Measurements from ENCODE around the gene TBRG4.

The TBRG4 gene

DNA sequence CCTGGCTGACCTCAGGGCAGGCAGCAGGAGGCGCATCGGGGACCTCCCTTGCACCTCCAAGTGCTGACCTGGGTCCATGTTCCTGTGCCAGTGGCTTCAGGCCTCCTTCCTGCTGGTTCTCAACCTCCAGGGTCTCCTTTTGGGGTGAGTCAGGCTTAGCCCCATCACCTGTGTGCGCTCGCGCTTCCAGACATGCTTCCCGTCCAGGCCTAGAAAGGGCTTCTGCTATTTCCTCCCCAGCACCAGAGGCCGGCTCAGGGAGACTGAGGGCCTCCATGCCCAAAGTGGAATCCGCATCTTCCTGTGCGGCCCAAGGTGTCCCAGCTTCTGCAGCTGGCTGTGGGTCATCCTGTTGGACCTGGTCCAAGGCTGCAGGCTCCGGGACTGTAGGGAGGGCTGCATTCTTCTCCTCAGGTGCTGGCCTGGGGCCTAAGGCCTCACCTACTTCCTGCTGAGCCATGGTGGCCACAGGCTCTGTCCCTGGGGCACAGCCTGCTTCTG lies 28.6 kb downstream of the TBRG4 start:
- no peak overlapping the region for H3K4me2 ChIP-seq (ENCODE audit: low read depth, low read length, poor library complexity, severe bottlenecking)
- TF ChIP-seq EZH2phosphoT487 (IDR thresholded peaks at IDR 0.05; ENCODE audit: borderline replicate concordance) (no peak), CTCF (conservative IDR thresholded peaks at IDR 0.05; ENCODE audit: low read length) (no peak)
- no peaks in the 10 kb centered on the region for H3F3A ChIP-seq (ENCODE audit: low read depth)
- no peaks in the 10 kb centered on the region for H3K27me3 ChIP-seq (ENCODE audit: insufficient read depth, low read length, poor library complexity, severe bottlenecking)
- H3K9ac ChIP-seq (ENCODE audit: low read depth, low read length, poor library complexity, severe bottlenecking), result no peak overlapping the region
- no peaks in the 10 kb centered on the region for H3K4me1 ChIP-seq (ENCODE audit: insufficient read depth, low read length, poor library complexity, severe bottlenecking)
- no peaks in the 10 kb centered on the region for H3K9me3 ChIP-seq (ENCODE audit: insufficient read depth, low read depth, low read length)
- no peaks in the 10 kb centered on the region for H3K79me2 ChIP-seq (ENCODE audit: insufficient read depth, low read length)
- H3K36me3 ChIP-seq (ENCODE audit: insufficient read depth, low read length), result peaks cover 4% of the 10 kb centered on the region; the same call in 1 of the 2 replicates
- H3K4me3 ChIP-seq (ENCODE audit: low read length, poor library complexity, severe bottlenecking), result no peak overlapping the region
- H2AFZ ChIP-seq (ENCODE audit: low read length), result no peak overlapping the region
- no peaks in the 10 kb centered on the region for H4K20me1 ChIP-seq (ENCODE audit: insufficient read depth, low read length, poor library complexity, severe bottlenecking)
- no peaks in the 10 kb centered on the region for H3K9me2 ChIP-seq (replicated peaks; ENCODE audit: low read depth, low read length)

DNA sequence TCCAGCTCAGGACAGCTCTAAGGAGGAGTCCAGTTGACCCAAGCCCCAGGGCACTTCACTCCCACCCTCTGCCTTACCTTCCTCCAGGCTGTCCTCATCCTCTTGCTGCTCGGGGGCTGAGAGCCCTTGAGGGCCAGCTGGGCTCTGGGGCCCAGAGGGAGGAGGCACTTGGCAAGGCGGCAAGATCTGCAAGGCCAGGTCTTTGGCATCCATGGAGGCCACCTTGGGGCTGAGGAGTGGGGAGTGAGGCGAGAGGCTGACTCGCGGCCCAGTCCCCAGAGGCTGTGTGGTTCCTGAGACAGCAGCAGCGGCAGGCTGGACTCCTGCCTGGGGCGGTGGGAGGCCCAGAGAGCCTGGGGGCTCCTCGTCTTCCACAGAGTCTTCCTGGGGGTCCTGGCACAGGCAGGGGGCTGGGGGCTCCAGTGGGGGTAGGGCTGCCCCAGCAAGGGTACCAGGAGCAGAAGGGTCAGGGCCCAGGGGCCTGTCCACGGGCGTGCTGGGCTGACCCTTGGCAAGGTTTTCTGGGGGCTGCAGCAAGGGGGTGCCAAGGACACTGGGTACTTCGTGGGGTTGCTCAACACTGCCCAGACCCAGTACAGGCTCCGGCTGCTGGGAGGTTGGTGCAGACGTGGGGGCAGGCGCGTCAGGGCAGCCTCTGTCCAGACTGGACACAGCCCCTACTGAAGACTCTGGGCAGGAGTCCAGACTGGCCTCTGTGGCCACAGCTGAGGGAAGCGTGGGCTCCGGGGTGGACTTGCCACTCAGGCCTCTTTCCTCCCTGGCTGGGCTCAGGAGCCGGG lies 29.3 kb downstream of the TBRG4 start:
- H3K4me2 ChIP-seq (ENCODE audit: low read depth, low read length, poor library complexity, severe bottlenecking), result no peak overlapping the region

GRCh38 chr7:45081670-45081974 lies 29.9 kb downstream of the TBRG4 start:
- Histone ChIP-seq H3F3A (ENCODE audit: low read depth) (no peaks in the 10 kb centered on the region), H3K4me3 (ENCODE audit: low read length, poor library complexity, severe bottlenecking) (no peak overlapping the region), H3K27me3 (ENCODE audit: insufficient read depth, low read length, poor library complexity, severe bottlenecking) (no peaks in the 10 kb centered on the region), H4K20me1 (ENCODE audit: insufficient read depth, low read length, poor library complexity, severe bottlenecking) (no peaks in the 10 kb centered on the region), H2AFZ (ENCODE audit: low read length) (no peak overlapping the region), H3K36me3 (ENCODE audit: insufficient read depth, low read length) (peaks cover 16% of the 10 kb centered on the region; the same call in 1 of the 2 replicates), H3K4me2 (ENCODE audit: low read depth, low read length, poor library complexity, severe bottlenecking) (no peak overlapping the region), H3K79me2 (ENCODE audit: insufficient read depth, low read length) (no peaks in the 10 kb centered on the region), H3K9me2 (replicated peaks; ENCODE audit: low read depth, low read length) (no peaks in the 10 kb centered on the region), H3K9me3 (ENCODE audit: insufficient read depth, low read depth, low read length) (no peaks in the 10 kb centered on the region), H3K4me1 (ENCODE audit: insufficient read depth, low read length, poor library complexity, severe bottlenecking) (no peaks in the 10 kb centered on the region), H3K9ac (ENCODE audit: low read depth, low read length, poor library complexity, severe bottlenecking) (no peak overlapping the region)
- TF ChIP-seq EZH2phosphoT487 (IDR thresholded peaks at IDR 0.05; ENCODE audit: borderline replicate concordance) (no peak), CTCF (conservative IDR thresholded peaks at IDR 0.05; ENCODE audit: low read length) (no peak)

More for the DNA sequence above, 29.3 kb downstream of the TBRG4 start:
- no peak for TF ChIP-seq EZH2phosphoT487 (IDR thresholded peaks at IDR 0.05; ENCODE audit: borderline replicate concordance)
- no peak for TF ChIP-seq CTCF (conservative IDR thresholded peaks at IDR 0.05; ENCODE audit: low read length)
- Histone ChIP-seq H3K4me1 (ENCODE audit: insufficient read depth, low read length, poor library complexity, severe bottlenecking) (no peaks in the 10 kb centered on the region), H4K20me1 (ENCODE audit: insufficient read depth, low read length, poor library complexity, severe bottlenecking) (no peaks in the 10 kb centered on the region), H3K9ac (ENCODE audit: low read depth, low read length, poor library complexity, severe bottlenecking) (no peak overlapping the region), H3K27me3 (ENCODE audit: insufficient read depth, low read length, poor library complexity, severe bottlenecking) (no peaks in the 10 kb centered on the region), H3F3A (ENCODE audit: low read depth) (no peaks in the 10 kb centered on the region), H3K9me2 (replicated peaks; ENCODE audit: low read depth, low read length) (no peaks in the 10 kb centered on the region), H3K79me2 (ENCODE audit: insufficient read depth, low read length) (no peaks in the 10 kb centered on the region), H3K9me3 (ENCODE audit: insufficient read depth, low read depth, low read length) (no peaks in the 10 kb centered on the region), H2AFZ (ENCODE audit: low read length) (no peak overlapping the region), H3K4me3 (ENCODE audit: low read length, poor library complexity, severe bottlenecking) (no peak overlapping the region), H3K36me3 (ENCODE audit: insufficient read depth, low read length) (peaks cover 10% of the 10 kb centered on the region; the same call in 1 of the 2 replicates)

Measured in Loucy (cell line).